Activated CD4-positive, alpha-beta T cell treated with anti-CD3 and anti-CD28 coated beads for 24 hours (primary cell): Measurements from ENCODE around the gene KCNAB3.

Experiments used
- DNase-seq, 2 donors: peaks; one replicate each; pipeline ENCODE4 v3.0.0-alpha.2; 2020; ENCODE audit warnings: low read depth in 2 of 2

The KCNAB3 gene

DNA sequence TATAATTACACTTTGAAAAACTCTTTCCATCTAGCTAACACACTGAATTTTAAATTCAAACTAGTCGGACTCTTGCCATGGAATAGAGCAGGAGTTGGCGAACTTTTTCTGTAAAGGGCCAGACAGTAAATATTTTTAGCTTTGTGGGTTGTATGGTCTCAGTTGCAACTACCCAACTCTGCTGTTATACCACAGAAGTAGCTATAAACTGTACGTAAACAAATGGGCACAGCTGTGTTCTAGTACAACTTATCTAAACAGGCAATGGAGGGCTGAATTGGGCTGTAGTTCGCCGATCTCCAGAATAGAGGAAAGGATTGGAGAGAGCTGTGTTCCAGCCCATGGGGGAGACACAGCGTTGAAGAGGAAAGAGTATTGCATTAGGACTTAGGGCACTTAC is 11.1 kb upstream of the KCNAB3 start:
- no peak for DNase-seq

DNA sequence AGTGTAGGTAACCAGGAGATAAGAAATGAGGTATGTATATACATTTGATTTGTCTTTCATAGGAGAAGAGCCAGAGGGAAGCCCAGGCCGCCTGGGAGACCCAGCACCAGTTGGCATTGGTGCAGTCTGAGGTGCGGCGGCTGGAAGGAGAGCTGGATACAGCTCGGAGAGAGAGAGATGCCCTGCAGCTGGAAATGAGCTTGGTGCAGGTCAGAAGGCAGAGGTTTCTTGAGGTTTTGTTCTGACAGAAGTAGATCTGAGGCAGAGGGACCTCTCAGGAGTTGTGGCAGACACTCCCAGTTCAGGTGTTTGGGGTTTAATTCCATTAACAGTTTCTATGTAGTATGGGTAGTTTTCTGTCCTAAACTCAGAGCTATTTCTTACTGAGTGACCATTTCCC is 10.4 kb upstream of the KCNAB3 start:
- no peak for DNase-seq

DNA sequence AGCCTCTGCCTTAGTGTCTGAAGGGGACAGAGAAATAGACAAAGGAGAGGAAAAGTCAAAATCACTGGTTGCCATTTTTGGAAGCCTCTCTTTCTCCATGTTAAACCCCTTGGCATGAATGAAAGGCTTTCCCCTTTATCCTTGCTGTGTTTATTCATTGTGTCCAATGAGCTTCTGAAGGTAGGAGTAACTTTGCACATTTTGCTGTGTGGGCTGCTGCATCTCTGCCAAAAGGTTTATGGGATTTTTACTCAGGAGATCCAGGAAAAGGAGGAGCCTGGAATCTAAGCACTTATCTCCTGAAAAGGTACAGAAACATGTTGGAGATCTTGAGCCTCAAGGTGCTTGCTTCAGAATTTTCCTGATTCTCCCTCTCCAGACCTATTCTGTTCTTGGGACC is 6.2 kb upstream of the KCNAB3 start:
- no peak for DNase-seq

DNA sequence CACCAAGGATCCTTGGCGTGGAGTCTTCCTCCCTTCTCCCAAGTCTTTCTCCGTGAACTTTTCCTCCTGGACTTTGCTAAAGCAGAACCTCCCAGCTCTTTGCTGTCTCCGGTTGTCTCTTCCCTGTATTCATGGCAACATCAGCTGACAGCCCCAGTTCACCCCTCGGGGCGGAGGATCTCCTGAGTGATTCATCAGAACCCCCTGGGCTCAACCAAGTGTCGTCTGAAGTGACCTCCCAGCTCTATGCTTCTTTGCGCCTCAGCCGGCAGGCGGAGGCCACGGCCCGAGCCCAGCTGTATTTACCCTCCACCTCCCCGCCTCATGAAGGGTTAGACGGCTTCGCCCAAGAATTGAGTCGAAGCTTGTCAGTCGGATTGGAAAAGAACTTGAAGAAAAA is 3.3 kb upstream of the KCNAB3 start:
- DNase-seq: peak in 1 of 2 donors; percentile 10

DNA sequence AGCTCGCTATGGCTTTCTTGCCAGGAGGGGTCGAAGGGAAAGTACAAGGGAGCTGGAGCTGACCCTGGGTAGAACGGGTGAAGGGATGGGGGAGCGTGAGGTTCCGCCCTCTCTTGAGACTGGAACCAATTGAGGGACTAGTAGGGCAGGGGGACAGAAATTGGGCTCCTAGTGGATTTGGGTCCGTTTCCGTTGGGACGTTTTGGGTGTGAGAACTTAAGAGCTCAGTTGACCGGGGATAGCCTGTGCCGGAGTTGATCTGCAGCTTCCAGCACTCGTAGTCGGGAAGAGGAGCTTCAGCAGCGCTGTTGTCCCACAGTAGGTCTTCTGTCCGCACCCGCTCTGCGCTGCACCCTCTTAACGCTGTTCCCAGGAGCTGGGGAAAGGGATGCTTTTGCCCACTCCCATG is 2.8 kb upstream of the KCNAB3 start:
- no peak for DNase-seq

DNA sequence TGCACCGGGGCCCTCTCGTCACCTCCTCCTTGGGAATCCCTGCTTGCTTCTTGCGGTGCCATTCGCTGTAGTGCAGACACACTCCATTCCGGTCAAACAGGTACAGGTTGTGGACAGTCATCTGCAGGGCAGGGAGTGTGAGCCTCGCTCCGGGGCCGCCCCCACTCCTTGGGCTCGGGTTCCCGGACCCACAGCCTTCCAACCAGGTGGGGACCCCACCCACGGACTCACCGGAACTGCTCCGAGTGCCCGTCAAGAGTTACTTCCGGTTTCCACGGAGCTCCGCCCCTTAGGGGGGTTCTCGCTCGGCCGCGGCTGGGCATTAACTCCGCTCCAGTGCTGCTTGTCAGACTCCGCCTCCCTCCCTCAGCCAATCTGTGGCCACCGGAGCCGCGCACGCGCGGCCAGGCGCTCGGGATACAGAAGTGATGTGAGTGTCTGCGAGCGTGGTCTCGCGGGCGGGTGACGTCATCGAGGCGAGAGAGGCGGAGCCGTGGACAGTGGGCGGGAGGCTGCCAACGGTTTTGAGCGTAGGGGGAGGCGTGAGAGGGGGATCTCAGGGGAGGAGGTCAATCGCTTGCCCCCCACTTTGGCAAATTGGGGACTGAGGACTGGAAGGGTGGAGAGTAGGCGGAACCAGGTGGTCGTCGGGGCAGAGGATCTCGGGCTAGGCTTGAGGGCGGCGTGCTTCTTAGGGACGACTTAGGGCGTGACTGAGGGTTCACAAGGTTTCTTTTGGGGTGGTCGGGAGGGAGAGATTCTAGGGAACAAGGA is 2.2 kb upstream of the KCNAB3 start, which contains the start of the genes CNTROB and TRAPPC1:
CNTROB (plus strand) TSS at position 498 of the 774 bp plus-strand sequence. CDS start 874 bp downstream, outside the sequence.
TRAPPC1 (minus strand) TSS at position 238 of the 774 bp plus-strand sequence; CDS start at position 121, 117 bp downstream.
- DNase-seq: peak; percentile 99

DNA sequence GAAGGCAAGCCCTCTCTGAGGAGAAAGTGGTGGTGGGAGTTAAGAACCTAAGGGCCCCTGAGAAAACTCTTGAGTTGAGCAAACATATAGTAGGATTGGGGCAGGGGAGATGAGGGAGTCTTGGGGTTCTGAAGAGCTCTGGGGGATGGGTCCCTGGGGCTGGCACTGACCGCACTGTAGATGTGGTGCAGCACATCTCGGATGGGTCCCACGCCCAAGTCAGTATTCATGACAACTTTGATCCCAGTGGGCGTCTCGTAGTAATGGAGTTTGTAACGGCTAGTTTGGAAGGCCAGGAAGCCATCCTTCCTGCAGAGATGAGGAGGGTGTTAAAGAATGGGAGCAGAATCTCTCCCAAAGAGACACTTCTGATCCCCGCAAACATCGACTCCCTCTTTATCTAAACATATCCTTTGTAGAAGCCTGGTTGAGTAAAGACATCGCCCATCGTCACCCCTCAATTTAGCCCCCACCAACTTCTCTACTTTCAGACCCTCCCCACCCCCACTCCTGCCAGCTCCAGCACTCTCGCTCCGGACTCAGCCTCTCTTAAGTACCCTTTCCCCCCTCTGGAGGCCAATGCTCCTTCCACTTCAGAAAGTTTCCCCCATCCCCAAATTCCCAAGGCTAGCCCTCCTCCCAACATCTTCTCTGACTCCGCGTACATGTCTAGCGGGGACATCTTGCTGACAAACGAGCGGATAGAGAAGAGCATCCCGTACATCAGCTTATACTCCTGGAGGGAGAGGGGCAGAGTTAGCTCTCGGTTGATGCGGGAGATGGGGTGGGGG is 1.4 kb upstream of the KCNAB3 start:
- no peak for DNase-seq

DNA sequence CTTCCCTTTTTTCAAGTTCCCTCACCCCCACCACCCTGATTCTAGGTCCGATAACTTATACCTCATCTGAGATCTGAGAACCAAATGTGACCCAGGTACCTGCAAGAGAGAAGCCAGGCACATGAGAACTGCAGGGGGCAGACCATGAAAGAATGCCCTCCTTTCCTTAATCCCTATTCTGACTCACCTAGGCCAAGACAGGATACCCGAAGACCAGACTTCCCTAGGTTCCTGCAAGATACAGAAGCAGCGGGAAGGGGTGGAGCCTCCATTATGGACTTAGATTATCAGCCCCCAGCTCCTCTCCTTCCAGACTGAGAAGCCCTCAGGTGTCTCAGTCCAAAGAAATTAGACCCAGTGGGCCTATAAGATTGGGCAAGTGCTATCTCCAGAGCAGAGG is 2.1 kb downstream of the KCNAB3 start:
- no peak for DNase-seq

DNA sequence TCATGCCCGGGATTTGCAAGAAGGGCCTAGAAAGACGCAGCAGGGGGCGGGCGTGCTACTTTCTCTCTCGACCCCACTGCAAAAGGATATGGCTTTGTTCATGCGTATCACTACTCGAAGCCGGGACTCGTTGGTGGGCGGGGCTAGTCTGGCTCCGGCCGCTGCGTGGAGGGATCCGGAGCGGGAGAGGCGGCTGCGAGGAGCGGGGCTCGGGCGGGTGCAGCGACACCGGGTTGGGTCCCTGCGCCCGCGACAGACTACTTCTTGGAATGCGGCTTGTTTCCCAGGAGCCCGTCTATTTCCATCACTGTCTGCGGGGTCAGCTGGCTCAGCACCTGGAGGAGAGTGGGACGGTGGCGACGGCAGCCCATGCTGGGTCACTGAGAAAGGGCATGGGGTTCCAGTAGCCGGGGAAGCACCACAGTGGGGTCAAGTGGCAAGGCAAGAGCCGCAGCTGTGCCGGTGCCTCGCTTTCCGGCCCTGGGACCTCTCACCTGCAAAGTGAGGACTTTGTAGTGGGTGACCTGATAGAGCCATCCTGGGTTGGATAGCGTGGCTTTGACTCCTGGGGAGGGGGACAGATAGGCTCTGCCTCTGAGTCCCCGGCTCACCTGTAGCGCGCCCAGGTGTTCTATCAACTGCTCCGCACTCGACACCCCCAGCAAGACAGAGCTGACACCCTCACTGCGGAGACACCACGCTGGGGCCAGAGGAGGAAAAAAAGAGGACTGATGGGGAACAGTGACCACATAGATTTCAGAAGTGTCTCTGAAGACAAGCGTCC is 6.6 kb downstream of the KCNAB3 start:
- peak; percentile 66 to 72 for DNase-seq

DNA sequence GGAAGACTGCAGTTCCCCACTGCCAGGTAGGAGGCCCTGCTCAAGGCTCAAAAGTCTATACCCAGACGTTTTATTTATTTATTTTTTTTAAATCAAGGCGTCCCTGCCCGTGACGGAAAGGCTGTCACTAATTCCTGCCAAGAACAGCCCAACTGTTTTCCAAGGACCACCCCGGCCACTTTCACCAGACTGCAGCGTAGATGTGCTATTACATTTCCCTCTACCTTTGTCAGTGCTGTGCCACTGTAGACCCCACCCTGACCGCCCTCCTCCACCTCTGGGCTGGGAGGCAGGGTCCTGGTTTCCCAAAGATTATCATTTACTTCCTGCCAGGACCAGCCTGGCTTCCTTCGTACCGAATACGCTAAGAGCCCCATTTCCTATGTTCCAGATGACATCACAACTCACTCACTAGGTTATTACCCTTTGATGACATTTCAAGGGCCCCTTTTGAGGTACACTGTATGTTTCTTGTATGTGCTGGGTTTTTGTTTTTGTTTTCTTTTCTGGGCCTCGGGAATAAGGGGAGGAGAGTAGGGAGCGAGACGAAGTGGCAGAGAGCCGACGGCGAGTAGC is 7.3 kb downstream of the KCNAB3 start:
- no peak for DNase-seq

DNA sequence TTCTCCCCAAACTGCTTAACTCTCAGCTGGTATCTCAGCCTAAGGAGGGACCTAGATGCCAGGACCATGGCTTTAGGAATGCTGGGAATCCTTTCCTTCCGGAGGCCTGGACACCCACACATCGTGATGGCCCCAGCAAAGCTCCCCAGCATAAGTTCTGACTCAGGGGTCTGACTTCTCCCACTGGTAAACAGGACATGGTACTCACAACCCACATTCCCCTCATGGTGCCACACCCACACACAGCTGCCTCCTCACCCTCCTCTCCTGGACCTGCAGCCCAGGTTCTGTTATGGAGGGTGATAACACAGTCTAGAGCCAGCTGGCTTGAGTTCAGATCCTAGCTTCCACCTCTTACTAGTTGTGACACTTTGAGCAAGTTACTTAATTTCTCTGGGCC is 12.8 kb downstream of the KCNAB3 start:
- no peak for DNase-seq

DNA sequence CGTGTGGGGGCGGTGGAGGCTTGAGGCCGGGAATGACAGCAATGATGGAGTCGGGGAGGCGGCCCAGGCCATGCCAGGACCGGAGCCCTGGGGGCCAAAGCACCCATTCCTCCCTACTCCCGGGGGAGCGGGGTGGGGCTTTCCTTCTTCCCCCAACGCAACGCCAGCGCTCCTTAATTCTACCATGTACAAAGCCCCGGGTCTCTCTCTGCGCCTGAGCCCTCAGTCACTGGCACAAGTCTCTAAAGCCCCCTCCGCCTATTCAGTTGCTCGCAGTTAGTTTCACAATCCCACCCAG is 13.3 kb downstream of the KCNAB3 start:
- no peak for DNase-seq

DNA sequence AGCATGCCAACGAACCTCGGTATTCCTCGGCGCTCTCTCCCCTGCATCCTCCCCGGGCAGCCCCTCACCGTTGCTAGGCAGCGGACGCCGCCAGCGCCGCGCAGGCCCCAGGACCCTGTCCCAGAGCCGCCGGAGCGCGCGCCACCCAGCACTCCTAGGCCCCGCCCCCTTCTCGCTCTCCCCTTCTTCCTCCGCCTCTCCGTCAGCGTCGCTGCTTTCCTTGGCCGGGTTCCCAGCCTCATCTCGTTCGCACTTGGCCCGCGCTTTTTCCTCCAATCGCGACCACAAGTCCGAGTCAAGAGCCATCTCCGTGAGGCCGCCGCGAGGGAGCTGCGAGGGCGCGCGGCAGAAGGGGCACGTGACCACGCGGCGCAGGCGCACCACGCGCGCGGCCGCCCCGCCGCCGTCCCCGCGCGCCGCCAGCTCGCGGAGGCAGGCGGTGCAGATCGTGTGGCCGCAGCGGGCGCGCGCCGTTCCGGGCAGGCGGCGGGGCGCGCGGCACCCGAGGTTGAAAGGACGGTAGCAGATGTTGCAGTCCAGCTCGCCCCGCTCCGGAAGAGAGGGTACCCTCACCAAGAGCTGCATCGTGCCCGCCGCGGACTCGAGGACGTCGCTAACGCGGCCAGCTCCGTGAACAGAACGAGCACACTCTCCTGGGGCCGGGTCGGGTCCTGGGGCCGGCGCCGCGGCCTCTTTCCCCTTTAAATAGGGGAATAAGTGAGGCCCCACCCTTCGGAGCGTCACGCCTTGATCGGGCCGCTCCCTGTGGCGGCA is 13.9 kb downstream of the KCNAB3 start, which contains the start of gene RNF227:
RNF227 (minus strand) TSS at position 679 of the 774 bp plus-strand sequence; CDS start at position 585, 94 bp downstream.
- peak; percentile 79 to 88 for DNase-seq

DNA sequence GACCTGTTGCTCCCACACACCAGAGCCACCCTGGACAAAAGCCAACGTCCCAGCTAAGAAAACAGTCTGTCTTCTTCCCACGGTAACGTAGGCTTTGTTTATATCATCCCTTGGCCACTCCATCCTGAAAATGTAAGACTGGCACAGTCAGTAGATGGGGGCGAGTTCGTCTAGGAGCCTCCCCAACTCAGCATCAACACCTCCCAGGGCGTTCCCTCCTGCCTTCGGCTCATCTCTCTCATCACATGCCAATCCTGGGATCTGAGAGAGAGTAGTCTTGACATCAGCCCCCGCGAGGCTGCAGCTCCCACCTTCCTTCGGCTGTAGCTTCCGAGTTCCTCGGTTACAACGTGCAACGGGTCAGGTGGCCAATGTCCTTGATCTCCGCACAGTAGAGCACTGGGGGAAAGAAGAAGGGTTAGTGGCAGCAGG is 14.5 kb downstream of the KCNAB3 start:
- no peak for DNase-seq

DNA sequence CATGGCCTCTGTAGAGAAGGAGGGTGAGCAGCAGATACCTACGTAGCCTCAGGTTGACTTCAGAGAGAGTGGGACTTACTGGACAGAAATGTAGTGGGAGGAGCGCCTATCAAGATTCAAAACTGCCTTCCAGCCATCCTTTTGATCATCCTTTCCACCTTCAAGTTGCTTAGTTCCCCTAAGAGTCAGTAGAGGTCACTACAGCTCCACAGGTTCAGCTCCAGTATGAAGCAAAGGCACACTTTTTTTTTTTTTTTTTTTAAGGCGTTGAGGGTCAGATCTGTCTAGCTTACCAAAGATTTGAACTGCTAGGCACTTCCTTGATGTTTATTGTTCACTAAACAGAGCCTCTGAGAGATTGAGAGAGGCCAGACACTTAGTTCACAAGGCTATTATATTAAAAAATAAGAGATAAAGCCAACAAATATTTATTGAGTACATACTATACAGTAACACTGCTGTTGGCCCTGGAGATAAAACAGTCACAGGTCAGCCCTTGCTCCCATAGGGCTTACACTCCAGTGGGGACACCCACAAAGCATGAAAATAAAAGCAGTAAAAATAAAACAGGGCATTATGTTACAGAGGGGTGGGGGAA is 16.6 kb downstream of the KCNAB3 start:
- no peak for DNase-seq

DNA sequence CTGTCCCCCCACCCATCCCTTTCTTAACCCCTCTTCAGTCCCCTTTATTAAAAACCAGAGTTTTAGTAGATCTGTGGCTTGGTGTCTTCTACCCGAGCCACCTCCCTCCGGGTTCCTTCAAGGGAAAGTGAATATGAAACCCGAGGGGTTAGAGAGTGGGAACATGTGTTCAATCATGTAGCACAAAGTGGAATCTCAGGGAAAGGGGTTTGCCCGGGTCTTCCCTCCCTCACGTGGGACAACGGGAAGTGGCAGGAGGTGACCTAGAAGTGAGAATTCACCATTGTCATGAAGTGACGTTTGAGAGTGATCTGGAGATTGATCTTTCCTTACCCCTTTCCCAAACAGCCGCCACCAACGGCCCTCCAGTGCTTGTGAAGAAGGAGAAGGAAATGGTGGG is 18.5 kb downstream of the KCNAB3 start:
- no peak for DNase-seq

DNA sequence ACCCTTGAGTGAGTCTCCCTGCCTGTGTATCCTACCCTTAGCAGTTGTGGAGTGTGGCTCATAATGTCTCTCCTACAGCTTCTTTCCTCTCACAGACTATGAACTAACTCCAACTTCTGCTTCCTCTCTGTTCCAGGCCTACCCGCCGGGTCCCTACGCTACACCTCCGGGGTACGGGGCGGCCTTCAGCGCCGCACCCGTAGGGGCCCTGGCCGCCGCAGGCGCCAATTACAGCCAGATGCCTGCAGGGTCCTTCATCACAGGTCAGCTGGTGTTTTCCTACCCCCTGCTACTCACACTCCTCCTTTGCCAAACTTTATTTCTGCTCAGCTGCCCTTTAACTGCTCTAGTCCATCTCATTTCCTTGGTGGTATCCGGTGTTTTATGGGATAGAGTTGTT is 18.9 kb downstream of the KCNAB3 start:
- no peak for DNase-seq

DNA sequence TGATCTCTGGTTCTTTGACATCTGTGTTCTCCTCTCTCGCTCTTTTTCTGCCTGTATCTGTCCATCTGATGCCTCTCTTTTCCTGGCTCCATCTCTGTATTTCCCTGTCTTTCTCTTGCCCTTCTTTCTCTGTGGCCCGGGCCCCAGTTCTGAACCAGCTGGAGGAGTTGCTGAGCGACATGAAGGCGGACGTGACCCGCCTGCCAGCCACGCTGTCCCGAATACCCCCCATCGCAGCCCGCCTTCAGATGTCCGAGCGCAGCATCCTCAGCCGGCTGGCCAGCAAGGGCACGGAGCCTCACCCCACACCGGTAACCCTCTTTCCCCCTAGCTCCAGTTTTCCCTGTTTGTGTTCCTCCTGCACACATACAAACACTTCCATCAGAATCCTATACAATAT is 19.4 kb downstream of the KCNAB3 start:
- no peak for DNase-seq

DNA sequence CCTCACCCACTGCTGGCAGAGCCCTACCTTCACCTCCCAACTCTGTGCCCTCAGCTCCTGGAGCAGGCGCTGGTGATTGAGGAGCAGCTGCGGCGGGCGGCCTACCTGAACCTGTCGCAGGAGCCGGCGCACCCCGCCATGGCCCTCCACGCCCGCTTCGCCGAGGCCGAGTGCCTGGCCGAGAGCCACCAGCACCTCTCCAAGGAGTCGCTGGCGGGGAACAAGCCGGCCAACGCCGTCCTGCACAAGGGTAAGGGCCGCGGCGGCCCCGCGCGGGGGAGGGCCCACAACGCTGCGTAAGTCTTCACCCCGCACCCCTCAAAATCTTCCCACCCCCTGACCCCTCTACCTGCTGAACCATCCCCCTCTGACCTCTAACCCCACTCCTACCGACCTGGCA is 20.6 kb downstream of the KCNAB3 start:
- no peak for DNase-seq
